Caco-2 (cell line): Measurements from ENCODE around the gene MPIG6B. TPM values are rescaled to one million over a fixed set of nuclear protein-coding genes. Genes with fewer than 3 reads are reported as not detected.

Experiments
- BruUV-seq: library from RNA; stranded (reverse); fragments of 400-500 nt; replicated peaks from 2 replicates; lab custom pipeline; 2021; lab: Mats Ljungman, UMichigan
- CTCF ChIA-PET: fragments of 300-600 bp; sonication (Branson Sonifier 250); formaldehyde crosslinking; loops from one replicate; lab custom pipeline; 2022; ENCODE audit warnings: antibody characterized with exemption; lab: Charles Lee
- POLR2A ChIA-PET: fragments of 300-600 bp; sonication (Branson Sonifier 250); formaldehyde crosslinking; loops from one replicate; lab custom pipeline; 2022; ENCODE audit warnings: antibody characterized with exemption; lab: Charles Lee
- DNase-seq, 2 experiments: peaks; one replicate each; pipeline versions ENCODE4 v3.0.0 to v3.0.0-alpha.2; 2020 to 2022
- H3K27me3 ChIP-seq: replicated peaks from 2 replicates; pipeline ENCODE4 v1.6.0; 2011; ENCODE audit warnings: low read length; ENCODE audit not compliant: control insufficient read depth, insufficient read depth
- H3K36me3 ChIP-seq: 2 replicates; pipeline ENCODE4 v1.5.1; 2011; ENCODE audit warnings: low read length; ENCODE audit not compliant: control insufficient read depth, insufficient read depth
- H3K4me1 ChIP-seq: fragments of 250-450 bp; sonication (Bioruptor Pico); 2 replicates; pipeline ENCODE4 v1.5.1; 2020; ENCODE audit warnings: mild to moderate bottlenecking
- H3K4me3 ChIP-seq: 2 replicates; pipeline ENCODE4 v1.5.1; 2011; ENCODE audit warnings: low read depth, mild to moderate bottlenecking, control low read depth, low read length
- H3K9me3 ChIP-seq: fragments of 250-450 bp; sonication (Bioruptor Pico); 2 replicates; pipeline ENCODE4 v1.5.1; 2020; ENCODE audit warnings: mild to moderate bottlenecking, moderate library complexity
- H3K27ac Mint-ChIP-seq: one replicate; pipeline ENCODE4 v1.8.0; 2022; ENCODE audit warnings: mixed read lengths; ENCODE audit not compliant: unreplicated experiment
- H3K27me3 Mint-ChIP-seq: one replicate; pipeline ENCODE4 v1.8.0; 2022; ENCODE audit warnings: mixed read lengths; ENCODE audit not compliant: insufficient read depth, unreplicated experiment
- H3K36me3 Mint-ChIP-seq: one replicate; pipeline ENCODE4 v1.8.0; 2022; ENCODE audit warnings: mild to moderate bottlenecking, mixed read lengths; ENCODE audit not compliant: insufficient read depth, unreplicated experiment
- H3K4me1 Mint-ChIP-seq: one replicate; pipeline ENCODE4 v1.8.0; 2022; ENCODE audit warnings: low read depth, mixed read lengths; ENCODE audit not compliant: unreplicated experiment
- H3K4me3 Mint-ChIP-seq: one replicate; pipeline ENCODE4 v1.8.0; 2022; ENCODE audit warnings: mild to moderate bottlenecking, moderate library complexity, mixed read lengths; ENCODE audit not compliant: unreplicated experiment
- H3K9me3 Mint-ChIP-seq: one replicate; pipeline ENCODE4 v1.8.0; 2022; ENCODE audit warnings: mixed read lengths; ENCODE audit not compliant: unreplicated experiment
- CTCF ChIP-seq, 2 experiments: fragments of 200-600 bp in 1 of 2; IDR thresholded peaks; 1 replicate in 1 of 2; 2 replicates in 1 of 2; pipeline versions ENCODE4 v1.5.1 to v1.8.0; 2011 to 2022; ENCODE audit warnings: antibody characterized with exemption in 1 of 2, control low read depth in 1 of 2, inconsistent platforms in 1 of 2, low read depth in 1 of 2, low read length in 1 of 2, mild to moderate bottlenecking in 1 of 2, moderate library complexity in 1 of 2; ENCODE audit not compliant: insufficient read depth in 1 of 2, severe bottlenecking in 1 of 2, unreplicated experiment in 1 of 2
- intact Hi-C: fragments of 100-400 bp; cut with micrococcal nuclease; formaldehyde crosslinking; loops from one replicate; pipeline ENCODE4 v1.10.0; 2022; ENCODE audit not compliant: unreplicated experiment
- total RNA-seq: library from RNA; stranded (reverse); gene quantifications from 2 replicates; pipeline ENCODE4 v1.2.3, GENCODE V29; 2022

MPIG6B gene
- total RNA-seq, 1 experiment from 2014 or later, result not detected

GRCh38 chr6:31752739-31753319 lies 29.7 kb downstream of the MPIG6B start:
- Mint-ChIP-seq H3K27me3 (no peaks in the 10 kb centered on the region), H3K36me3 (peaks cover 6% of the 10 kb centered on the region), H3K4me3 (no peak overlapping the region), H3K4me1 (no peaks in the 10 kb centered on the region), H3K9me3 (no peaks in the 10 kb centered on the region), H3K27ac (no peak overlapping the region)
- intact Hi-C loops, result no loop called here
- POLR2A ChIA-PET, result interaction anchor here (0.6 to 1.5 kb wide), 3 partner anchors 12 to 219 kb away, joined by 5 to 13 read pairs (median 5); partner anchors contain the start of genes LY6G5B and MSH5
- peaks cover 3% of the 10 kb centered on the region; the same call in 1 of the 2 replicates for H3K36me3 ChIP-seq
- no peaks in the 10 kb centered on the region for H3K4me1 ChIP-seq
- H3K27me3 ChIP-seq, result no peaks in the 10 kb centered on the region
- no peak overlapping the region for H3K4me3 ChIP-seq
- no peak for DNase-seq
- H3K9me3 ChIP-seq, result no peaks in the 10 kb centered on the region
- no TSS peak for BruUV-seq
- CTCF ChIA-PET, result interaction anchor here (0.8 kb wide), 1 partner anchor 17 kb away, joined by 3 read pairs; no protein-coding TSS in a partner anchor
- TF ChIP-seq CTCF (IDR thresholded peaks at IDR 0.05; ENCODE audit: insufficient read depth in 1 of 2, low read depth in 1 of 2, low read length in 1 of 2, severe bottlenecking in 1 of 2, unreplicated experiment in 1 of 2), result no peak

- BruUV-seq, result no TSS peak
- Mint-ChIP-seq H3K4me1 (peaks cover 3% of the 10 kb centered on the region), H3K27ac (peak overlapping the region; percentile 16), H3K36me3 (peaks cover 22% of the 10 kb centered on the region), H3K4me3 (no peak overlapping the region), H3K9me3 (no peaks in the 10 kb centered on the region), H3K27me3 (no peaks in the 10 kb centered on the region)
- Histone ChIP-seq H3K9me3 (no peaks in the 10 kb centered on the region), H3K4me3 (no peak overlapping the region), H3K27me3 (no peaks in the 10 kb centered on the region), H3K4me1 (peaks cover 2% of the 10 kb centered on the region), H3K36me3 (no peaks in the 10 kb centered on the region)
- ChIA-PET POLR2A (interaction anchor here (1.3 kb wide), 1 partner anchor 19 kb away, joined by 10 read pairs; the partner anchor contains the start of gene MSH5), CTCF (no interaction called here)
- intact Hi-C loops, result no loop called here
- no peak for DNase-seq
- no peak for TF ChIP-seq CTCF (IDR thresholded peaks at IDR 0.05; ENCODE audit: insufficient read depth in 1 of 2, low read depth in 1 of 2, low read length in 1 of 2, severe bottlenecking in 1 of 2, unreplicated experiment in 1 of 2)
Measured at GRCh38 chr6:31758281-31758680, 35.1 kb downstream of the MPIG6B start.

DNA sequence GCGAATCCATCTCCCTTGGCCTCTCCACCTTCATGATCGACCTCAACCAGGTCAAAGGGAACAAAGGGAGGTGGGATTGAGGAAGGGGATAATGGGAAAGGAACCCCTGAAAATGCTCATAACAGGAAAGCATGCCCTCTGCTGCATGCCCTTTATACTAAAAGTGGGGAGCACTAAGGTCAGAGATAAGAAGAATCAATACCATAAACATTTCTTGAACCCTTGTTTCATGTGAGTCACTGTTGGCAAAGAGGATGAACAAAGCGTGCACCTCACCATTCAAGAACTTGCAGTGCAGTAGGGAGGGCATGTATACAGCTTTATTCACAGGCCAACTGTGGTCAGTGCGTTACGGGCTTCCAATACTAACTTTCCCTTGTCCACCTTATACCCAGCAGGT lies 37.6 kb downstream of the MPIG6B start:
- H3K27me3 ChIP-seq, result no peaks in the 10 kb centered on the region
- Mint-ChIP-seq H3K9me3 (no peaks in the 10 kb centered on the region), H3K36me3 (peaks cover 31% of the 10 kb centered on the region), H3K27ac (no peak overlapping the region), H3K4me1 (peaks cover 10% of the 10 kb centered on the region), H3K27me3 (no peaks in the 10 kb centered on the region), H3K4me3 (no peak overlapping the region)
- no peak overlapping the region for H3K4me3 ChIP-seq
- H3K36me3 ChIP-seq, result 0 out of 2 replicates have a peak, but pooled peaks cover 1% of the 10 kb centered on the region
- intact Hi-C loops, result no loop called here
- H3K4me1 ChIP-seq, result peaks cover 5% of the 10 kb centered on the region
- no peak for DNase-seq
- no peak for TF ChIP-seq CTCF (IDR thresholded peaks at IDR 0.05; ENCODE audit: insufficient read depth in 1 of 2, low read depth in 1 of 2, low read length in 1 of 2, severe bottlenecking in 1 of 2, unreplicated experiment in 1 of 2)
- ChIA-PET CTCF (interaction anchor here (1.4 kb wide), 1 partner anchor 9 kb away, joined by 3 read pairs; no protein-coding TSS in a partner anchor), POLR2A (no interaction called here)
- no peaks in the 10 kb centered on the region for H3K9me3 ChIP-seq
- BruUV-seq, result no TSS peak
